ENCODE measurements around the gene KRTAP10-10.
"Not testable (repeated sequence)": the region's sequence is repeated elsewhere in the genome, so short reads cannot be mapped to it uniquely, and the experiment has no call there.

Gene KRTAP10-10

GRCh38 chr21:44650265-44650972 lies 13.3 kb downstream of the KRTAP10-10 start:
- no peak for DNase-seq (ENCODE audit: low read depth in 1 of 2, low spot score in 1 of 2)

- DNase-seq (ENCODE audit: low read depth in 1 of 2, low spot score in 1 of 2), result no peak
Observed at GRCh38 chr21:44650973-44651675, 14.0 kb downstream of the KRTAP10-10 start.

- DNase-seq (ENCODE audit: low read depth in 1 of 2, low spot score in 1 of 2), result no peak
Observed at GRCh38 chr21:44653123-44653522, 16.0 kb downstream of the KRTAP10-10 start.

- peak; percentile 20 to 49 for DNase-seq (ENCODE audit: low read depth in 1 of 2, low spot score in 1 of 2)
Observed at GRCh38 chr21:44653656-44654575, 16.8 kb downstream of the KRTAP10-10 start.

GRCh38 chr21:44654576-44655175 lies 17.5 kb downstream of the KRTAP10-10 start, which contains the start of gene KRTAP12-4:
Gene KRTAP12-4, minus strand, starts transcription at chr21:44654659. Its CDS starts 45 bp downstream, at chr21:44654614.
- no peak for DNase-seq (ENCODE audit: low read depth in 1 of 2, low spot score in 1 of 2)

- no peak for DNase-seq (ENCODE audit: low read depth in 1 of 2, low spot score in 1 of 2)
Observed at GRCh38 chr21:44656868-44657267, 19.7 kb downstream of the KRTAP10-10 start.

- DNase-seq (ENCODE audit: low read depth in 1 of 2, low spot score in 1 of 2), result peak; percentile 18 to 41
Observed at GRCh38 chr21:44657635-44658540, 20.7 kb downstream of the KRTAP10-10 start, which contains the start of gene KRTAP12-3. Gene KRTAP12-3, plus strand, starts transcription at chr21:44657932. Its CDS starts 48 bp downstream, at chr21:44657980.

- DNase-seq (ENCODE audit: low read depth in 1 of 2, low spot score in 1 of 2), result no peak
Observed at GRCh38 chr21:44658541-44658910, 21.4 kb downstream of the KRTAP10-10 start.

GRCh38 chr21:44658913-44659595 lies 21.9 kb downstream of the KRTAP10-10 start:
- no peak for DNase-seq (ENCODE audit: low read depth in 1 of 2, low spot score in 1 of 2)

- DNase-seq (ENCODE audit: low read depth in 1 of 2, low spot score in 1 of 2), result not testable (repeated sequence)
Observed at GRCh38 chr21:44661567-44661966, 24.4 kb downstream of the KRTAP10-10 start.

GRCh38 chr21:44664691-44665090 lies 27.5 kb downstream of the KRTAP10-10 start:
- no peak for DNase-seq (ENCODE audit: low read depth in 1 of 2, low spot score in 1 of 2)

- DNase-seq (ENCODE audit: low read depth in 1 of 2, low spot score in 1 of 2), result no peak
Observed at GRCh38 chr21:44666401-44667320, 29.5 kb downstream of the KRTAP10-10 start, which contains the start of gene KRTAP12-2. Gene KRTAP12-2, minus strand, starts transcription at chr21:44666927. Its CDS starts 41 bp downstream, at chr21:44666886.

GRCh38 chr21:44667612-44668011 lies 30.5 kb downstream of the KRTAP10-10 start:
- DNase-seq (ENCODE audit: low read depth in 1 of 2, low spot score in 1 of 2), result no peak

- DNase-seq (ENCODE audit: low read depth in 1 of 2, low spot score in 1 of 2), result no peak
Observed at GRCh38 chr21:44670642-44671432, 33.7 kb downstream of the KRTAP10-10 start.

GRCh38 chr21:44671911-44672310 lies 34.8 kb downstream of the KRTAP10-10 start:
- no peak for DNase-seq (ENCODE audit: low read depth in 1 of 2, low spot score in 1 of 2)

- DNase-seq (ENCODE audit: low read depth in 1 of 2, low spot score in 1 of 2), result no peak
Observed at GRCh38 chr21:44677881-44678280, 40.7 kb downstream of the KRTAP10-10 start.

GRCh38 chr21:44681152-44681551 lies 44.0 kb downstream of the KRTAP10-10 start:
- DNase-seq (ENCODE audit: low read depth in 1 of 2, low spot score in 1 of 2), result no peak

Data from activated T-helper 1 cell treated with anti-CD3 and anti-CD28 coated beads, Interleukin-2, amount 50 U/mL, for 16 hours (primary cell).